Karpas-422 (cell line): Measurements from ENCODE around the gene OR2H1. TPM values are rescaled to one million over a fixed set of nuclear protein-coding genes. Genes with fewer than 3 reads are reported as not detected.
"Not testable (repeated sequence)": the region's sequence is repeated elsewhere in the genome, so short reads cannot be mapped to it uniquely, and the experiment has no call there.

Source experiments
- DNase-seq: peaks from one replicate; pipeline ENCODE4 v3.0.0-alpha.2; 2015
- H2AFZ ChIP-seq: fragments of 200-600 bp; sonication (generic); 2 replicates; pipeline ENCODE4 v1.6.1; 2014; ENCODE audit warnings: antibody characterized with exemption, low read length, mixed read lengths
- H3K27ac ChIP-seq: fragments of 200-600 bp; sonication (generic); 2 replicates; pipeline ENCODE4 v1.5.1; 2014; ENCODE audit warnings: mild to moderate bottlenecking, low read length, moderate library complexity
- H3K27me3 ChIP-seq: fragments of 200-600 bp; sonication (generic); 2 replicates; pipeline ENCODE4 v1.6.1; 2014; ENCODE audit warnings: low read length, mixed read lengths
- H3K36me3 ChIP-seq: fragments of 200-600 bp; sonication (generic); 2 replicates; pipeline ENCODE4 v1.6.1; 2014; ENCODE audit warnings: low read length, mixed read lengths; ENCODE audit not compliant: insufficient read depth
- H3K4me1 ChIP-seq: fragments of 200-600 bp; sonication (generic); 2 replicates; pipeline ENCODE4 v1.6.1; 2014; ENCODE audit warnings: mild to moderate bottlenecking, low read length, mixed read lengths
- H3K4me2 ChIP-seq: fragments of 200-600 bp; sonication (generic); 2 replicates; pipeline ENCODE4 v1.6.1; 2014; ENCODE audit warnings: low read length, low read depth, mild to moderate bottlenecking; ENCODE audit not compliant: poor library complexity, severe bottlenecking
- H3K4me3 ChIP-seq: fragments of 200-600 bp; sonication (generic); 2 replicates; pipeline ENCODE4 v1.5.1; 2014; ENCODE audit warnings: mild to moderate bottlenecking, antibody characterized with exemption, low read length, mixed read lengths
- H3K79me2 ChIP-seq: fragments of 200-600 bp; sonication (generic); 2 replicates; pipeline ENCODE4 v1.6.1; 2014; ENCODE audit warnings: mild to moderate bottlenecking, low read length, mixed read lengths
- H3K9ac ChIP-seq: fragments of 200-600 bp; sonication (generic); 2 replicates; pipeline ENCODE4 v1.6.0; 2014; ENCODE audit warnings: low read length
- H3K9me2 ChIP-seq: fragments of 200-600 bp; sonication (generic), shearing (Covaris generic); replicated peaks from 2 replicates; pipeline ENCODE4 v1.6.0; 2014; ENCODE audit warnings: mild to moderate bottlenecking, low read length, moderate library complexity; ENCODE audit not compliant: insufficient read depth
- H3K9me3 ChIP-seq: fragments of 300-700, 200-600 bp; sonication (generic); 2 replicates; pipeline ENCODE4 v1.6.1; 2014; ENCODE audit warnings: low read length, mixed read lengths
- H4K20me1 ChIP-seq: fragments of 200-600 bp; sonication (generic); 2 replicates; pipeline ENCODE4 v1.6.1; 2014; ENCODE audit warnings: mild to moderate bottlenecking, antibody characterized with exemption, low read length, low read depth; ENCODE audit not compliant: insufficient read depth
- total RNA-seq: library from RNA; depleted of rRNA; stranded (reverse); fragments of >200 nt; shearing (Covaris generic); gene quantifications from 2 replicates; pipeline ENCODE4 v1.2.3, GENCODE V29; 2014; ENCODE audit warnings: low replicate concordance; rRNA removed

OR2H1 gene
- total RNA-seq: not detected in 2 replicates

- Histone ChIP-seq H3K4me3 (no peak within 1 kb of the TSS), H3K27ac (no peak within 1 kb of the TSS), H3K9me2 (no peaks in the 10 kb centered on the region), H3K79me2 (no peaks in the 10 kb centered on the region), H2AFZ (no peak within 1 kb of the TSS), H3K27me3 (no peaks in the 10 kb centered on the region), H3K4me1 (no peaks in the 10 kb centered on the region), H3K36me3 (no peaks in the 10 kb centered on the region), H4K20me1 (no peaks in the 10 kb centered on the region), H3K4me2 (no peak within 1 kb of the TSS), H3K9me3 (no peaks in the 10 kb centered on the region), H3K9ac (no peak within 1 kb of the TSS)
- DNase-seq: no peak
Measured at GRCh38 chr6:29456971-29457370, at the start of gene OR2H1, which contains the start of gene OR11A1. OR2H1 (plus strand) TSS chr6:29457155; CDS start chr6:29461770, 4,615 bp downstream. OR11A1 (minus strand) TSS chr6:29457071; CDS start chr6:29427641, 29,430 bp downstream.

- Histone ChIP-seq H3K9me3 (no peaks in the 10 kb centered on the region), H4K20me1 (no peaks in the 10 kb centered on the region), H3K4me1 (no peaks in the 10 kb centered on the region), H3K27ac (no peak within 1 kb of the TSS), H3K9me2 (no peaks in the 10 kb centered on the region), H3K79me2 (no peaks in the 10 kb centered on the region), H2AFZ (no peak within 1 kb of the TSS), H3K4me3 (no peak within 1 kb of the TSS), H3K4me2 (no peak within 1 kb of the TSS), H3K27me3 (peaks cover 2% of the 10 kb centered on the region; the same call in 1 of the 2 replicates), H3K36me3 (no peaks in the 10 kb centered on the region), H3K9ac (no peak within 1 kb of the TSS)
- DNase-seq: no peak
Measured at GRCh38 chr6:29414588-29414987, 42.4 kb upstream of the OR2H1 start, which contains the start of gene OR12D1. OR12D1 (plus strand) TSS chr6:29414928.

GRCh38 chr6:29419516-29419915 lies 37.4 kb upstream of the OR2H1 start:
- no peak overlapping the region for H2AFZ ChIP-seq
- H3K9me3 ChIP-seq: no peaks in the 10 kb centered on the region
- no peak overlapping the region for H3K4me3 ChIP-seq
- H3K36me3 ChIP-seq: no peaks in the 10 kb centered on the region
- no peaks in the 10 kb centered on the region for H3K9me2 ChIP-seq
- H3K4me1 ChIP-seq: no peaks in the 10 kb centered on the region
- DNase-seq: no peak
- no peaks in the 10 kb centered on the region for H3K27me3 ChIP-seq
- no peak overlapping the region for H3K9ac ChIP-seq
- H3K4me2 ChIP-seq: no peak overlapping the region
- H3K27ac ChIP-seq: no peak overlapping the region
- no peaks in the 10 kb centered on the region for H4K20me1 ChIP-seq
- H3K79me2 ChIP-seq: no peaks in the 10 kb centered on the region

- Histone ChIP-seq H3K27ac (no peak overlapping the region), H3K27me3 (no peaks in the 10 kb centered on the region), H3K4me1 (no peaks in the 10 kb centered on the region), H3K9me2 (no peaks in the 10 kb centered on the region), H2AFZ (no peak overlapping the region), H3K79me2 (no peaks in the 10 kb centered on the region), H3K4me2 (no peak overlapping the region), H3K9me3 (no peaks in the 10 kb centered on the region), H3K36me3 (no peaks in the 10 kb centered on the region), H3K9ac (no peak overlapping the region), H4K20me1 (no peaks in the 10 kb centered on the region), H3K4me3 (no peak overlapping the region)
- DNase-seq: no peak
Measured at GRCh38 chr6:29424168-29424567, 32.8 kb upstream of the OR2H1 start.

GRCh38 chr6:29424575-29424974 lies 32.4 kb upstream of the OR2H1 start:
- no peaks in the 10 kb centered on the region for H3K36me3 ChIP-seq
- no peak for DNase-seq
- no peaks in the 10 kb centered on the region for H4K20me1 ChIP-seq

GRCh38 chr6:29425075-29425474 lies 31.9 kb upstream of the OR2H1 start:
- Histone ChIP-seq H3K27me3 (no peaks in the 10 kb centered on the region), H3K4me2 (no peak overlapping the region), H3K36me3 (no peaks in the 10 kb centered on the region), H3K79me2 (no peaks in the 10 kb centered on the region), H2AFZ (no peak overlapping the region), H3K9ac (no peak overlapping the region), H3K9me3 (no peaks in the 10 kb centered on the region), H3K4me3 (no peak overlapping the region), H3K27ac (no peak overlapping the region), H3K4me1 (no peaks in the 10 kb centered on the region), H4K20me1 (no peaks in the 10 kb centered on the region), H3K9me2 (no peaks in the 10 kb centered on the region)
- DNase-seq: no peak

More at GRCh38 chr6:29424575-29424974, 32.4 kb upstream of the OR2H1 start:
- H3K9me3 ChIP-seq: no peaks in the 10 kb centered on the region
- no peaks in the 10 kb centered on the region for H3K79me2 ChIP-seq
- no peak overlapping the region for H2AFZ ChIP-seq
- no peak overlapping the region for H3K4me2 ChIP-seq
- H3K9ac ChIP-seq: no peak overlapping the region
- H3K9me2 ChIP-seq: no peaks in the 10 kb centered on the region
- H3K4me1 ChIP-seq: no peaks in the 10 kb centered on the region
- no peaks in the 10 kb centered on the region for H3K27me3 ChIP-seq
- no peak overlapping the region for H3K4me3 ChIP-seq
- no peak overlapping the region for H3K27ac ChIP-seq

GRCh38 chr6:29426654-29427053 lies 30.3 kb upstream of the OR2H1 start:
- no peak for DNase-seq
- Histone ChIP-seq H3K27me3 (no peaks in the 10 kb centered on the region), H3K9me2 (no peaks in the 10 kb centered on the region), H3K4me1 (no peaks in the 10 kb centered on the region), H3K4me2 (no peak overlapping the region), H3K9me3 (no peaks in the 10 kb centered on the region), H4K20me1 (no peaks in the 10 kb centered on the region), H3K79me2 (no peaks in the 10 kb centered on the region), H3K9ac (no peak overlapping the region), H2AFZ (no peak overlapping the region), H3K4me3 (no peak overlapping the region), H3K27ac (no peak overlapping the region), H3K36me3 (no peaks in the 10 kb centered on the region)

- not testable (repeated sequence) for H3K79me2 ChIP-seq, H3K27me3 ChIP-seq, H4K20me1 ChIP-seq, H3K4me3 ChIP-seq, H2AFZ ChIP-seq, H3K9ac ChIP-seq, H3K9me3 ChIP-seq, H3K9me2 ChIP-seq, H3K27ac ChIP-seq, DNase-seq, H3K4me1 ChIP-seq, H3K36me3 ChIP-seq, H3K4me2 ChIP-seq
Measured at GRCh38 chr6:29436730-29437129, 20.2 kb upstream of the OR2H1 start.

GRCh38 chr6:29439006-29439405 lies 17.9 kb upstream of the OR2H1 start, which contains the start of gene OR10C1:
OR10C1 (plus strand) TSS chr6:29439306; CDS start chr6:29440016, 710 bp downstream.
- Histone ChIP-seq H3K9ac (no peak within 1 kb of the TSS), H3K4me1 (no peaks in the 10 kb centered on the region), H3K27ac (no peak within 1 kb of the TSS), H3K4me2 (no peak within 1 kb of the TSS), H3K9me3 (no peaks in the 10 kb centered on the region), H3K79me2 (no peaks in the 10 kb centered on the region), H3K36me3 (no peaks in the 10 kb centered on the region), H4K20me1 (no peaks in the 10 kb centered on the region), H2AFZ (no peak within 1 kb of the TSS), H3K4me3 (no peak within 1 kb of the TSS), H3K9me2 (no peaks in the 10 kb centered on the region), H3K27me3 (no peaks in the 10 kb centered on the region)
- no peak for DNase-seq
